Colonic mucosa (tissue), 4 donors: ENCODE results near the gene TOP3B. TPM values are rescaled to one million over a fixed set of nuclear protein-coding genes. Genes with fewer than 3 reads are reported as not detected.

Source experiments
- DNase-seq: peaks from one replicate; pipeline ENCODE4 v3.0.0-alpha.2; 2020
- H3K27ac ChIP-seq: fragments of 200-600 bp; one replicate; pipeline ENCODE4 v1.8.0; 2021
- H3K27me3 ChIP-seq: fragments of 200-600 bp; one replicate; pipeline ENCODE4 v1.8.0; 2021
- H3K36me3 ChIP-seq: fragments of 200-600 bp; one replicate; pipeline ENCODE4 v1.8.0; 2021
- H3K4me1 ChIP-seq: fragments of 200-600 bp; one replicate; pipeline ENCODE4 v1.8.0; 2021; ENCODE audit warnings: mild to moderate bottlenecking
- H3K4me3 ChIP-seq: fragments of 200-600 bp; one replicate; pipeline ENCODE4 v1.8.0; 2021
- H3K9ac ChIP-seq, 2 donors: one replicate each; pipeline ENCODE4 v1.7.0; 2013; ENCODE audit warnings: control low read depth in 2 of 2, low read depth in 2 of 2, low read length in 2 of 2
- H3K9me3 ChIP-seq: fragments of 200-600 bp; one replicate; pipeline ENCODE4 v1.8.0; 2021
- intact Hi-C: fragments of 100-400 bp; cut with DNase I; formaldehyde crosslinking; loops from one replicate; pipeline ENCODE4 v1.14.1; 2022
- total RNA-seq, 2 donors: library from RNA; stranded (reverse); fragmentation: NEBNext Ultra II Directional in 1 of 2; extraction: Animal tissue kit (Norgen Biotek cat#: 25700) in 1 of 2; gene quantifications; one replicate each; pipeline ENCODE4 v1.2.1, GENCODE V29; 2021
- TF ChIP-seq, protein P1 (sequence below): fragments of 200-600 bp; IDR thresholded peaks from one replicate; pipeline ENCODE4 v1.8.0; 2022; ENCODE audit warnings: antibody characterized with exemption, mild to moderate bottlenecking
- donor health status: healthy.
- donor health status: DM: no; HTN: no; CAD: no.
- donor health status: DM: no; HTN: no; CAD: no.

The TOP3B gene
- total RNA-seq, 2 donors from 2014 or later, result 20.1 to 37.4 TPM

- intact Hi-C loops, result no loop called here
- Histone ChIP-seq H3K9ac (no peak overlapping the region), H3K36me3 (no peaks in the 10 kb centered on the region), H3K4me3 (no peak overlapping the region), H3K27me3 (no peaks in the 10 kb centered on the region), H3K27ac (no peak overlapping the region), H3K4me1 (peaks cover 7% of the 10 kb centered on the region), H3K9me3 (no peaks in the 10 kb centered on the region)
- DNase-seq, result no peak
- TF ChIP-seq, protein P1, sequence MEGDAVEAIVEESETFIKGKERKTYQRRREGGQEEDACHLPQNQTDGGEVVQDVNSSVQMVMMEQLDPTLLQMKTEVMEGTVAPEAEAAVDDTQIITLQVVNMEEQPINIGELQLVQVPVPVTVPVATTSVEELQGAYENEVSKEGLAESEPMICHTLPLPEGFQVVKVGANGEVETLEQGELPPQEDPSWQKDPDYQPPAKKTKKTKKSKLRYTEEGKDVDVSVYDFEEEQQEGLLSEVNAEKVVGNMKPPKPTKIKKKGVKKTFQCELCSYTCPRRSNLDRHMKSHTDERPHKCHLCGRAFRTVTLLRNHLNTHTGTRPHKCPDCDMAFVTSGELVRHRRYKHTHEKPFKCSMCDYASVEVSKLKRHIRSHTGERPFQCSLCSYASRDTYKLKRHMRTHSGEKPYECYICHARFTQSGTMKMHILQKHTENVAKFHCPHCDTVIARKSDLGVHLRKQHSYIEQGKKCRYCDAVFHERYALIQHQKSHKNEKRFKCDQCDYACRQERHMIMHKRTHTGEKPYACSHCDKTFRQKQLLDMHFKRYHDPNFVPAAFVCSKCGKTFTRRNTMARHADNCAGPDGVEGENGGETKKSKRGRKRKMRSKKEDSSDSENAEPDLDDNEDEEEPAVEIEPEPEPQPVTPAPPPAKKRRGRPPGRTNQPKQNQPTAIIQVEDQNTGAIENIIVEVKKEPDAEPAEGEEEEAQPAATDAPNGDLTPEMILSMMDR, result no peak
These were observed 34.2 kb downstream of the TOP3B start for GRCh38 chr22:21948390-21948789.

GRCh38 chr22:21947040-21948014 lies 35.3 kb downstream of the TOP3B start:
- H3K27ac ChIP-seq, result no peak overlapping the region
- peaks cover 7% of the 10 kb centered on the region for H3K4me1 ChIP-seq
- H3K9ac ChIP-seq, result no peak overlapping the region
- H3K36me3 ChIP-seq, result no peaks in the 10 kb centered on the region
- no peaks in the 10 kb centered on the region for H3K27me3 ChIP-seq
- TF ChIP-seq, protein P1, result no peak
- H3K4me3 ChIP-seq, result no peak overlapping the region
- intact Hi-C loops, result no loop called here
- DNase-seq, result no peak
- H3K9me3 ChIP-seq, result no peaks in the 10 kb centered on the region

DNA sequence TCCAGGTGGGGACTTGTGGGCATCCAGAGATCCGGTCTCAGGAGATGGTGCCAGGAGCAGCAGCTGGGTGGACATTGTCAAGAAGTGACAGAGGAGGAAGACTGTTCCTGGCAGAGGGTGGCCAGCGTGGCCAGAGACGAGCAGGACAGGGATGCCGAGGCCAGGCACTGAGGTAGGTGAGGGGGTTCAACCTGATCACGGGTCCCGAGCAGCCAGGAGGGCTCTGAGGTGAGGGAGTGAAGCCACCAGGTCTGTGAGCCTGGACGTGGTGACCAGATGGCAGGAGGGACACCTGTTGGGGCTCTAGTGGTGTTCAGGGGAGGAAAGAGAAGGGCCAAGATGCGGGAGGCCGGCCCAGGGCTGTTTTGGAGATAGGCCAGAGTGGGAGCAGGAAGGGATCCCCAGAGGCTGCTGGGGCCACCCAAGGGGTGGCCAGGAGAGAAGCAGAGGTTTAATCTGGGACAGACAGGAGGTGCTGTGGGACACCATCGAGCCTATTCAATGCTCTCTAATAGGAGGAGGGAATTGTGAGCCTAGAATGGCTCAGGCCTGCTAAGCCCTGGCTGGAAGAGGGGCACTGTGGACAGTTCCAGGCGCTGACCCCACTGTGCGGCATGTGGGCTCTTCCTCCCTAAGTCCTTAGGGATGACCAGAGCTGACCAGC lies 36.2 kb downstream of the TOP3B start:
- H3K36me3 ChIP-seq, result no peaks in the 10 kb centered on the region
- H3K4me1 ChIP-seq, result peaks cover under 1% of the 10 kb centered on the region
- H3K27me3 ChIP-seq, result no peaks in the 10 kb centered on the region
- TF ChIP-seq, protein P1, result no peak
- intact Hi-C loops, result no loop called here
- no peak overlapping the region for H3K9ac ChIP-seq
- no peak overlapping the region for H3K4me3 ChIP-seq
- no peaks in the 10 kb centered on the region for H3K9me3 ChIP-seq
- no peak overlapping the region for H3K27ac ChIP-seq
- DNase-seq, result no peak

DNA sequence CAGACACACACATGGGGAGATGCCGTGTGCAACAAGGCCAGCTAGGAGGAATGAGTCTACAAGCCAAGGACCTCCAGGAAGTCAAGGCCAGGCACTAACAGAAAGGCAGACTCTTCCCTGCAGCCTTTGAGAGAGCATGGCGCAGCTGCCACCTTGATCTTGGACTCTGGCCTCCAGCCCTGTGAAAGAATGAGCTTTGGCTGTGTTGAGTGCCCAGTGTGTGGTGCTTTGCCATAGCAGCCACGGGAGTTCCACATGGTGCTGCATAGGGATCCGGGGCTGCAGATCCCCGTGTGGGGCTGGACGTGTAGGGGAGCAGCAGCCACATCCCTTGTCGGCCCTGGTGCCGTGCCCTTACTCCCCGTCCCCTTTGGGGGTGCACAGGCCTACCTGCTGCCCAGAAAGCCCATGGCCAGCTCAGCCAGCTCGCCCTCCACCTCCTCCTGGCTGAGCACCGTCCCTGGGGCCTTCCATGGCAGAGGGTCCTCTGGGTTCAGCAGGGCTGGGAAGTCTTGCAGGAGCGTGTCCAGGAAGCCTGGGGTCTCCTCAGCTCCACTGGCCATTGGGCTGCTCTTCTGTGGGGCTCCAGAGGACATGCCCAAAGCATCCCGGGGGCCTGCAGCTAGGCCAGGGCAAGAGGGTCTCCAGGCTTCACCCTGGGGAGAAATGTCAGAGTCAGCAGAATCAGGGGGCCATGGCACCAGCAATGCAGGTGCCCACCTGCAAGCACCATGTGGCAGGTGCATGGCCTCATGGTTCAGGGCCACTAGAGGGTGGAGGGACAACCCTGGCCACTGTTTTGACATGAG lies 36.9 kb downstream of the TOP3B start:
- H3K27ac ChIP-seq, result no peak overlapping the region
- TF ChIP-seq, protein P1, result no peak
- no peak overlapping the region for H3K4me3 ChIP-seq
- no peak for DNase-seq
- H3K9ac ChIP-seq, result no peak overlapping the region
- H3K4me1 ChIP-seq, result no peaks in the 10 kb centered on the region
- H3K36me3 ChIP-seq, result no peaks in the 10 kb centered on the region
- H3K9me3 ChIP-seq, result no peaks in the 10 kb centered on the region
- H3K27me3 ChIP-seq, result no peaks in the 10 kb centered on the region
- intact Hi-C loops, result no loop called here

DNA sequence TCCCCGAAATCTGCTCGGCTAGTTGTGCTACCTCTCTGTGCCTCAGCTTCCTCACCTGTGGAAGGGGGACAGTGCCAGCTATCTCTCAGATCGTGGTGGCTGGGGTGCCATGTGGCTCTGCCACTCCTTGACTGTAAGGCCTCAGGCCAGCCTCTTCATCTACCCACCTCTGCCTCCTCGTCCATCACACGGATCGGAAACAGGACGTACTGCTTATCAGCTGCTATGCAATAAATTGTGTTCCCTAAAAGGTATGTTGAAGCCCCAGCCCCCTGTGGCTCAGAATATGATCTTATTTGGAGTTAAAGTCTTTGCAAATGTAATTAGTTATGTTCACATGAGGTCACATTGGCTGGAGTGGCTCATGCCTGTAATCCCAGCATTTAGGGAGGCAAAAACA lies 37.7 kb downstream of the TOP3B start:
- TF ChIP-seq, protein P1, result no peak
- no peaks in the 10 kb centered on the region for H3K9me3 ChIP-seq
- H3K27me3 ChIP-seq, result no peaks in the 10 kb centered on the region
- H3K4me1 ChIP-seq, result no peaks in the 10 kb centered on the region
- H3K36me3 ChIP-seq, result no peaks in the 10 kb centered on the region
- H3K4me3 ChIP-seq, result no peak overlapping the region
- no peak overlapping the region for H3K27ac ChIP-seq
- intact Hi-C loops, result no loop called here
- no peak overlapping the region for H3K9ac ChIP-seq
- no peak for DNase-seq
